Choroid plexus epithelial cell (primary cell): Measurements from ENCODE around the gene NAA25.

ENCODE experiments used
- DNase-seq: peaks from one replicate; pipeline ENCODE4 v3.0.0-alpha.2; 2010; ENCODE audit warnings: low read depth
- H3K4me3 ChIP-seq: 2 replicates; pipeline ENCODE4 v1.5.1; 2011; ENCODE audit warnings: low read depth, mild to moderate bottlenecking, control low read depth, low read length, moderate library complexity
- CTCF ChIP-seq: conservative IDR thresholded peaks from 2 replicates; pipeline ENCODE4 v1.5.1; 2011; ENCODE audit warnings: low read depth, mild to moderate bottlenecking, control low read depth, inconsistent platforms, low read length, moderate library complexity

NAA25 gene

GRCh38 chr12:112146123-112146522 lies 37.5 kb upstream of the NAA25 start:
- no peak overlapping the region for H3K4me3 ChIP-seq
- no peak for TF ChIP-seq CTCF
- no peak for DNase-seq

- H3K4me3 ChIP-seq = no peak overlapping the region
- no peak for TF ChIP-seq CTCF
- DNase-seq = no peak
Observed at GRCh38 chr12:112140728-112141127, 32.1 kb upstream of the NAA25 start.

GRCh38 chr12:112134731-112135130 lies 26.1 kb upstream of the NAA25 start:
- no peak overlapping the region for H3K4me3 ChIP-seq
- no peak for DNase-seq
- no peak for TF ChIP-seq CTCF

GRCh38 chr12:112133418-112133817 lies 24.8 kb upstream of the NAA25 start:
- no peak for TF ChIP-seq CTCF
- H3K4me3 ChIP-seq = no peak overlapping the region
- no peak for DNase-seq

- TF ChIP-seq CTCF = no peak
- H3K4me3 ChIP-seq = no peak overlapping the region
- DNase-seq = no peak
Observed at GRCh38 chr12:112131686-112132085, 23.1 kb upstream of the NAA25 start.

- no peak for TF ChIP-seq CTCF
- DNase-seq = peak; percentile 61
- peak overlapping the region; percentile 20 for H3K4me3 ChIP-seq
Observed at GRCh38 chr12:112130441-112130998, 21.9 kb upstream of the NAA25 start.

DNA sequence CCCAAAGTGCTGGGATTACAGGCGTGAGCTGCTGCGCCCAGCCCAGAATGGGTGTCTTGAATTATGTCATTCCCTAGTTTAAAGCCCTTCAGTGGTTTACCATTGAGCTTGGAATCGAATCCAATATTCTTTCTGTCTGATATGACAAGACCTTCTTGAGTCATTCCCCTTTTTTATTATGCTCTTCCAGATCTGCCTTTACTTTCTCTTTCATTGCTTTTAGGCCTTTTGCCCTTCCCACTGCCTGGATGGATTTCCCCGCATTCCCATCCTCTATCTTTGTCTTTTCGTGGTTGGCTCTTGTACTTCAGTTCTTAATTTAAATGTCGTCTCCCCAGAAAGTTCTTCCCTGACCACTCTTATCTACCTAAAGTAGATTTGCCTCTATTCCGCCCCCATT lies 18.3 kb upstream of the NAA25 start:
- H3K4me3 ChIP-seq = peak overlapping the region; percentile 98
- TF ChIP-seq CTCF = no peak
- no peak for DNase-seq
